Measurements from ENCODE around the gene AMN. TPM values are rescaled to one million over a fixed set of nuclear protein-coding genes. Genes with fewer than 3 reads are reported as not detected.

Gene AMN
- total RNA-seq, 1 experiment from 2014 or later, result 70.7 TPM

- intact Hi-C loops (cut with micrococcal nuclease; ENCODE audit: unreplicated experiment), result no loop called here
- Histone ChIP-seq H3K4me1 (no peaks in the 10 kb centered on the region), H3K36me3 (ENCODE audit: control insufficient read depth, insufficient read depth, low read length) (peaks cover 4% of the 10 kb centered on the region; the same call in 1 of the 2 replicates), H3K27me3 (replicated peaks; ENCODE audit: control insufficient read depth, insufficient read depth, low read length) (no peaks in the 10 kb centered on the region), H3K9me3 (no peaks in the 10 kb centered on the region), H3K4me3 (ENCODE audit: low read depth, low read length) (no peak overlapping the region)
- ChIA-PET POLR2A (no interaction called here), CTCF (no interaction called here)
- no TSS peak for BruUV-seq (replicated peaks)
- DNase-seq, result no peak
- H3K4me3 Mint-ChIP-seq (ENCODE audit: unreplicated experiment), result no peak overlapping the region
- no peaks in the 10 kb centered on the region for H3K9me3 Mint-ChIP-seq (ENCODE audit: unreplicated experiment)
- H3K4me1 Mint-ChIP-seq (ENCODE audit: low read depth, unreplicated experiment), result no peaks in the 10 kb centered on the region
- TF ChIP-seq, protein P1, sequence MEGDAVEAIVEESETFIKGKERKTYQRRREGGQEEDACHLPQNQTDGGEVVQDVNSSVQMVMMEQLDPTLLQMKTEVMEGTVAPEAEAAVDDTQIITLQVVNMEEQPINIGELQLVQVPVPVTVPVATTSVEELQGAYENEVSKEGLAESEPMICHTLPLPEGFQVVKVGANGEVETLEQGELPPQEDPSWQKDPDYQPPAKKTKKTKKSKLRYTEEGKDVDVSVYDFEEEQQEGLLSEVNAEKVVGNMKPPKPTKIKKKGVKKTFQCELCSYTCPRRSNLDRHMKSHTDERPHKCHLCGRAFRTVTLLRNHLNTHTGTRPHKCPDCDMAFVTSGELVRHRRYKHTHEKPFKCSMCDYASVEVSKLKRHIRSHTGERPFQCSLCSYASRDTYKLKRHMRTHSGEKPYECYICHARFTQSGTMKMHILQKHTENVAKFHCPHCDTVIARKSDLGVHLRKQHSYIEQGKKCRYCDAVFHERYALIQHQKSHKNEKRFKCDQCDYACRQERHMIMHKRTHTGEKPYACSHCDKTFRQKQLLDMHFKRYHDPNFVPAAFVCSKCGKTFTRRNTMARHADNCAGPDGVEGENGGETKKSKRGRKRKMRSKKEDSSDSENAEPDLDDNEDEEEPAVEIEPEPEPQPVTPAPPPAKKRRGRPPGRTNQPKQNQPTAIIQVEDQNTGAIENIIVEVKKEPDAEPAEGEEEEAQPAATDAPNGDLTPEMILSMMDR (IDR thresholded peaks at IDR 0.05; ENCODE audit: insufficient read depth in 1 of 2, low read depth in 1 of 2, low read length in 1 of 2, severe bottlenecking in 1 of 2, unreplicated experiment in 1 of 2), result no peak
- H3K27ac Mint-ChIP-seq (ENCODE audit: unreplicated experiment), result no peak overlapping the region
- H3K36me3 Mint-ChIP-seq (ENCODE audit: insufficient read depth, unreplicated experiment), result peaks cover 73% of the 10 kb centered on the region
- H3K27me3 Mint-ChIP-seq (ENCODE audit: insufficient read depth, unreplicated experiment), result no peaks in the 10 kb centered on the region
These were observed 39.7 kb downstream of the AMN start for GRCh38 chr14:102962111-102962627.

- H3K27me3 Mint-ChIP-seq (ENCODE audit: insufficient read depth, unreplicated experiment), result no peaks in the 10 kb centered on the region
- H3K27ac Mint-ChIP-seq (ENCODE audit: unreplicated experiment), result no peak overlapping the region
- H3K4me3 ChIP-seq (ENCODE audit: low read depth, low read length), result no peak overlapping the region
- H3K36me3 ChIP-seq (ENCODE audit: control insufficient read depth, insufficient read depth, low read length), result no peaks in the 10 kb centered on the region
- ChIA-PET POLR2A (no interaction called here), CTCF (no interaction called here)
- H3K9me3 ChIP-seq, result no peaks in the 10 kb centered on the region
- BruUV-seq (replicated peaks), result no TSS peak
- no peaks in the 10 kb centered on the region for H3K9me3 Mint-ChIP-seq (ENCODE audit: unreplicated experiment)
- no peak overlapping the region for H3K4me3 Mint-ChIP-seq (ENCODE audit: unreplicated experiment)
- no peaks in the 10 kb centered on the region for H3K27me3 ChIP-seq (replicated peaks; ENCODE audit: control insufficient read depth, insufficient read depth, low read length)
- intact Hi-C loops (cut with micrococcal nuclease; ENCODE audit: unreplicated experiment), result no loop called here
- TF ChIP-seq, protein P1 (IDR thresholded peaks at IDR 0.05; ENCODE audit: insufficient read depth in 1 of 2, low read depth in 1 of 2, low read length in 1 of 2, severe bottlenecking in 1 of 2, unreplicated experiment in 1 of 2), result no peak
- no peak for DNase-seq
- no peaks in the 10 kb centered on the region for H3K4me1 Mint-ChIP-seq (ENCODE audit: low read depth, unreplicated experiment)
- no peaks in the 10 kb centered on the region for H3K4me1 ChIP-seq
- H3K36me3 Mint-ChIP-seq (ENCODE audit: insufficient read depth, unreplicated experiment), result peaks cover 76% of the 10 kb centered on the region
These were observed 41.8 kb downstream of the AMN start for GRCh38 chr14:102964152-102964730.

- POLR2A ChIA-PET, result no interaction called here
These were observed 42.8 kb downstream of the AMN start for GRCh38 chr14:102965282-102965681.

More at GRCh38 chr14:102965282-102965681, 42.8 kb downstream of the AMN start:
- H3K4me1 ChIP-seq, result no peaks in the 10 kb centered on the region
- no peaks in the 10 kb centered on the region for H3K27me3 Mint-ChIP-seq (ENCODE audit: insufficient read depth, unreplicated experiment)
- no peaks in the 10 kb centered on the region for H3K9me3 ChIP-seq
- DNase-seq, result no peak
- H3K36me3 ChIP-seq (ENCODE audit: control insufficient read depth, insufficient read depth, low read length), result no peaks in the 10 kb centered on the region
- intact Hi-C loops (cut with micrococcal nuclease; ENCODE audit: unreplicated experiment), result no loop called here
- no peak overlapping the region for H3K4me3 ChIP-seq (ENCODE audit: low read depth, low read length)
- H3K27ac Mint-ChIP-seq (ENCODE audit: unreplicated experiment), result no peak overlapping the region
- H3K4me3 Mint-ChIP-seq (ENCODE audit: unreplicated experiment), result no peak overlapping the region
- no peaks in the 10 kb centered on the region for H3K27me3 ChIP-seq (replicated peaks; ENCODE audit: control insufficient read depth, insufficient read depth, low read length)
- no peaks in the 10 kb centered on the region for H3K9me3 Mint-ChIP-seq (ENCODE audit: unreplicated experiment)
- BruUV-seq (replicated peaks), result no TSS peak
- H3K36me3 Mint-ChIP-seq (ENCODE audit: insufficient read depth, unreplicated experiment), result peaks cover 80% of the 10 kb centered on the region
- no peaks in the 10 kb centered on the region for H3K4me1 Mint-ChIP-seq (ENCODE audit: low read depth, unreplicated experiment)
- TF ChIP-seq, protein P1 (IDR thresholded peaks at IDR 0.05; ENCODE audit: insufficient read depth in 1 of 2, low read depth in 1 of 2, low read length in 1 of 2, severe bottlenecking in 1 of 2, unreplicated experiment in 1 of 2), result no peak
- CTCF ChIA-PET, result no interaction called here
